GM12892 (cell line): ENCODE data around the gene ARSB.

Source experiments
- POLR2A ChIP-seq: IDR thresholded peaks from 2 replicates; pipeline ENCODE4 v1.6.1; 2011; ENCODE audit warnings: low read depth, low read length, control low read depth
- POLR2AphosphoS5 ChIP-seq: IDR thresholded peaks from 2 replicates; pipeline ENCODE4 v1.6.1; 2011; ENCODE audit warnings: low read depth, low read length, control low read depth

DNA sequence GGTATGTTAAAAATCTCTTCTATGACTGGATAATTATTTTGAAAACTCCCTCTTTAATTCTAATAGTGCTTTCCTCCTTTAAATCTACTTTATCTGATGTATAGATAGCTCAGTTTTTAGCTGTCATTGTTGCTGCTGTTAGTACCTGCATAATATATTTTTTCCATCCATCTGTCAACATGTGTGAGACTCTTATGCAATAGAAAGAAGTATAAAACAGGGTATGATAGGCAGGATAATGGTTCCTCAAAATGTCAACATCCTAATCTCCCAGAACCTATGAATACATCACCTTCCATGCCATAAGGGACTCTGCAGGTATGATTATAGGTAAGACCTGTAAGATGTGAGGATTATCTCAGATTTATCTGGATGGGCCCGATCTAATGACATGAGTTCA is 199.7 kb downstream of the ARSB start:
- TF ChIP-seq POLR2A (no peak), POLR2AphosphoS5 (no peak)
